Astrocyte of the hippocampus (primary cell): ENCODE data around the gene APOA1.
"Not testable (repeated sequence)": the region's sequence is repeated elsewhere in the genome, so short reads cannot be mapped to it uniquely, and the experiment has no call there.

Source experiments
- DNase-seq: peaks from one replicate; pipeline ENCODE4 v3.0.0; 2011; ENCODE audit warnings: low read depth, low spot score

Gene APOA1

DNA sequence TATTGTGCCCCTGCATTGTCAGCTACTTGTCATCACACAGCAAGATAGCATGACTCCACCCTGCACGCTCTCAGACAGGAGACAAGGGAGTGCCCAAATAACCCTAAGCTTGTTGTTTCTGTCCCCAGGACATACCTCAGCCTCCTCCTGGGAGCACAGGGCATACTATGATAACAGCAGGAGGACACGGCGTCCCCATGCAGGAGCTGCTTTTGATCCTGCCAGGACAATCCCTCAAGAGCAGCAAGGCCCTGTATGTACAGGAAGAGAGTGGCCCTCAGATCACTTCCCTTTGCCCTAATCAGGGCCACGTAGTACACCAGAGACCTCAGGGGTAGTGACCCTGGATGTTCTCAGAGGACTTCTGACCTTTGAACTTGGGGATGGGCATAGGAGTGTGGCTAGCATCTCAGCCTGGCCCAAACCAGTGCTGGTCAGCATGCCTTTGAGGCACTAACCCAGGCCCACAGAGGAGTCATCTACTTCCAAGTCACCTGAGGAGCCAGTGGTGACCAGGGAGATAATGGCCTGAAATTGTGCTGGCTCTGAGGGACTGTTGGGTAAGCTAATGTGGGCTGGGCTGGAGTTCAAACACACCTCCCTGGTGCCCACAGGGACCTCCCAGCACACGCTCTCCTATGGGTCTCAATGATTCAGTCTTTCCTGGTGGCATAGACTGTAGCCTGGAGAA lies 23.5 kb downstream of the APOA1 start:
- no peak for DNase-seq

- no peak for DNase-seq
Measured at GRCh38 chr11:116813170-116813569, 24.3 kb downstream of the APOA1 start.

GRCh38 chr11:116812109-116812508 lies 25.3 kb downstream of the APOA1 start:
- no peak for DNase-seq

GRCh38 chr11:116811194-116811593 lies 26.2 kb downstream of the APOA1 start:
- no peak for DNase-seq

DNA sequence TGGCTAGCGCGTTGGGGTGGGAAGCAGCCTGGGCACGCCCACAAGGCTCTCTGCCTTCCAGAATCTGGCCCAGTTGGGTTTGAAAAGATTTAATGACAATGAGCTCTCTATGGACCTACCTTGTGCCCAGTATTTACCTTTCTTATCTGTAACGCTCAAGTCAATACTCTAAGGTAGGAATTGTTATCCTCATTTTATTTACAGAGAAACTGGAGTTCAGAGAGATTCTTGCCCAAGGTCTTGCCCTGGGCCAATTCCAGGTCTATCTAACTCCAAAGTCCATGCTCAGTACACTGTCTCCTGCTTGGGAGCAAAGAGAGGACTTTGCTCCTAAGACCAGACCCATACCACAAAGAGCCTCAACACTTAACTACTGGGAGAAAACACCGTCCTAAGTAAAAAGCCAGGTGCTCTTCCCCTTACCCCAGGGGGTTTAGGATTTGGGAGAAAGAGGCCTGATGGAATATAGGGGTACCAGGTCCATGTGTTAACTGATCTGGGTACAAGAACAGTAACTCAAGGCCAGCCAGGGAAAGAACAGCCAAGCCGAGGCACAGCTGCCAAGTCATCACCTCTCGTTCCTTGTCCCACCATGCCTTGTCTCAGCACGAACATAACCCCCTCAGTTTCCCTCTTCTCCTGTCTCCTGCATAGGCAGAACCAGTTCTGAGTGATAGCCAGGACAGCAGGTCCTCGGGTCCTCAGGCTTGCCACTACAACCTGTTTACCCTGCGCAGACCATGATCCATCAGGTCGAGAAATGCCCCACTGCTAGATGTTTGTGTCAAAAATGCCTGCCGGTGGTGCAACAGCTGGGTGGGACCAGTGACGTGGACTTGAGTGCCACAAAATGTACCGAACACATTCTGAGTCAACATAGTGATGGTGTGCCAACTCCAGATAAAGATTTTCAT lies 28.9 kb downstream of the APOA1 start:
- no peak for DNase-seq

- DNase-seq: no peak
Measured at GRCh38 chr11:116807601-116808261, 29.7 kb downstream of the APOA1 start.

DNA sequence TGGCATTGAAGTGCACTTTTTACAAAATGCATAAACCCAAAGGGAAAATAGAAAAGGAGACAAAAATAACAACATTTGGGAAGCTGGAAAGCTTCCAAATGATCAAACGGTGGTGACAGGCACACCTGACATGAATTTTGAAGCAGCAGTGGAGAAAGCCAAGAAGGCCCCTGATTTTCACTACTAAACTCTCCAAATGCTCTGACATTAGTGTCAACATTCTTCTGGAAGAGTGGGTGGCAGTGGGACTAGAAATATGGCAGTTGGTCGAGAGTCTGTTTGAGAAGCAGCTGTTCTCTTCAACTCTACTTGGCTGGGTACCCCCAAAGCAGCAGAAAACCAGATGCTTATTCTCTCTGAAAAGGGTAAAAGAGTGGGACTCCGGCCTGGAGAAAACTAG lies 33.4 kb downstream of the APOA1 start:
- DNase-seq: no peak

DNA sequence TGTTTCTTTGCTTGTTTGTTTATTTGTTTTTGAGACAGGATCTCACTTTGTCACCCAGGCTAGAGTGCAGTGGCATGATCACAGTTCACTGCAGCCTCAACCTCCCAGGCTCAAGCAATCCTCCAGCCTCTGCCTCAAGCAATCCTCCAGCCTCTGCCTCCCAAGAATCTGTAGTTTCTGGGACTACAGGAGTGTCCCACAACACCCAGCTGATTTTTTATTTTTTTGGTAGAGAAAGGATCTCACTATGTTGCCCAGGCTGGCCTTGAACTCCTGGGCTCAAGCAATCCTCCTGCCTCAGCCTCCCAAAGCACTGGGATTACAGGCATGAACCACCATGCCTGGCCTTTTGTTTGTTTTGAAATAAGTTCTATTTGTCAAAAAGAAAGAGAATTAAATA lies 35.8 kb downstream of the APOA1 start:
- not testable (repeated sequence) for DNase-seq

DNA sequence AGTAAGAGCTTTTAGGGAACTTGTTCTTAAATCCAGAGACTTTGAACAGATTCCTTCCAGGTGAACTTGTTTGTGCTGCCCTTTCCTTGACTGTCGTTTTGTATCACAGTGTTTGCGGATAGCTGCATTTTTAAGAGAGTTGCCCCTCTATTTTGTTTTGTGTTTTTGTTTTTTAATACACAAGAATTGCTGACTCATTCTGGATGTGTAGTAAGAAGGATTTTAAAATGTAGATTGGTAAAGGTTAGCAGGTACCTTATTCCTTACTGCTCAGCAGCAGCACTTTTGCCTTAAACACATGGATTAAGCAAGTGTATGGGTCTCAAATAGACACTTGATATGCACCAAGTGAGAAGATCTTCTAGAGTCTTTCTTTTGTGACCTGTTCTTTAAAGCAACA lies 36.8 kb downstream of the APOA1 start:
- no peak for DNase-seq

- DNase-seq: no peak
Measured at GRCh38 chr11:116798368-116798767, 39.1 kb downstream of the APOA1 start.

DNA sequence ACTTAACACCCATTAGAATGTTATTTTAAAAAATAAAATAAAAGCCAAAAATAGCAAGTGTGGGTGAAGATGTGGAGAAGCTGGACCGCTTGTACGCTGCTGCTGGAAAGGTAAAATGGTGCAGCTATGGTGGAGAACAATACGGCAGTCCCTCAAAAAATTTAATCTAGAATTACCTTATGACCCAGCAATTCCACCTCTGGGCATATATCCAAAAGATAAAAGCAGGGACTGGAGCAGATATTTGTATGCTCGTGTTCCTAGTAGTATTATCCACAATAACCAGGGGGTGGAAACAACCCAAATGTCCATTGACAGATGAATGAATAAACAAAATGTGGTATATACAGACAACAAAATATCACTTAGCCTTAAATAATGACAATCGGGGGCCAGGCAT lies 39.6 kb downstream of the APOA1 start:
- DNase-seq: no peak

- DNase-seq: no peak
Measured at GRCh38 chr11:116796548-116796947, 40.9 kb downstream of the APOA1 start.

DNA sequence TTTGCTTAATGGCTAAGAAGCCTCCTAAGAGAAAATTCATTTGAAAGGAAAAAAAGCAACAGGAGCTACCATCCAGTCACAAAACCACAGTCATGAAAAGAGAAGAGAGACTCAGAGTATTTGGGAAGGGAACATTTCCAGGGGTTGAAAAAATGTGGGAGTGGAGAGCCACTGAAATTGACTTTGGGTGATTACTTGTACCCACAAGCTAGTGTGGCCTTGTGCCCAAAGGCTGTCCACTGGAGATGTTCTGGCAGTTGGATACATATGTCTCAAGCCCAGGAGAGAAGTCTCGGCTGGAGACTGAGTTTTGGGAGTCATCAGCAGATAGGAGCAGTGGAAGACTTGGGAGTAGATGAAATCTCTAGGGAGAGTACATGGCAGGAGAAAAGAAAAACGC lies 42.6 kb downstream of the APOA1 start:
- DNase-seq: no peak

- DNase-seq: no peak
Measured at GRCh38 chr11:116793772-116794097, 43.7 kb downstream of the APOA1 start.

- DNase-seq: peak; percentile 58
Measured at GRCh38 chr11:116792869-116793771, 44.3 kb downstream of the APOA1 start.

GRCh38 chr11:116792144-116792868 lies 45.1 kb downstream of the APOA1 start:
- DNase-seq: no peak

- no peak for DNase-seq
Measured at GRCh38 chr11:116791813-116792143, 45.6 kb downstream of the APOA1 start, which contains the start of gene APOA5. Gene APOA5 (minus strand): TSS chr11:116791879. CDS start chr11:116791860, 19 bp downstream.

GRCh38 chr11:116791002-116791812 lies 46.2 kb downstream of the APOA1 start:
- peak; percentile 82 for DNase-seq

- no peak for DNase-seq
Measured at GRCh38 chr11:116790167-116791001, 47.0 kb downstream of the APOA1 start.
